Spinal cord (tissue), 10 donors: ENCODE data around the gene KLF4. TPM values are rescaled to one million over a fixed set of nuclear protein-coding genes. Genes with fewer than 3 reads are reported as not detected.

Source experiments
- DNase-seq, 6 donors: peaks; one replicate each; pipeline versions ENCODE4 v3.0.0 to v3.0.0-alpha.2; 2013 to 2015; ENCODE audit warnings: low spot score in 6 of 6, low read depth in 4 of 6
- H3K27ac ChIP-seq: one replicate; pipeline ENCODE4 v1.5.1; 2013; ENCODE audit warnings: low read depth, low read length, control low read depth
- H3K27me3 ChIP-seq: one replicate; pipeline ENCODE4 v1.6.1; 2013; ENCODE audit warnings: low read length; ENCODE audit not compliant: control insufficient read depth, insufficient read depth
- H3K36me3 ChIP-seq: one replicate; pipeline ENCODE4 v1.6.1; 2013; ENCODE audit warnings: low read length; ENCODE audit not compliant: control insufficient read depth, insufficient read depth
- H3K4me1 ChIP-seq: one replicate; pipeline ENCODE4 v1.6.1; 2013; ENCODE audit warnings: low read length; ENCODE audit not compliant: control insufficient read depth, insufficient read depth
- H3K4me3 ChIP-seq: one replicate; pipeline ENCODE4 v1.5.1; 2013; ENCODE audit warnings: low read depth, low read length, control low read depth
- H3K9me3 ChIP-seq: one replicate; pipeline ENCODE4 v1.6.1; 2013; ENCODE audit warnings: low read length; ENCODE audit not compliant: control insufficient read depth, insufficient read depth
- WGBS: methylation state at CpG from one replicate; pipeline ENCODE4 v1.1.5; 2013; ENCODE audit warnings: missing lambda C conversion rate; ENCODE audit not compliant: insufficient coverage; 5-methylcytosine and 5-hydroxymethylcytosine counted together
- polyA plus RNA-seq, 2 donors: library from polyadenylated mRNA; unstranded; fragments of 120-200 nt; gene quantifications; one replicate each; pipeline ENCODE4 v1.2.1, GENCODE V29; 2013; ENCODE audit not compliant: insufficient read length in 2 of 2
- small RNA-seq: library from RNA; depleted of rRNA; stranded (forward); fragments of <200 nt; gene quantifications from one replicate; pipeline ENCODE3, GENCODE V24; 2014; ENCODE audit warnings: low replicate concordance
- total RNA-seq, 2 donors: library from RNA; depleted of rRNA in 1 of 2; stranded (reverse); fragments of 120-200 nt in 1 of 2; fragments of >200 nt in 1 of 2; gene quantifications; one replicate each; pipeline versions ENCODE4 v1.2.3 to v1.2.4, GENCODE V29; 2013 to 2014
- donor health status: healthy.

Gene KLF4
- total and polyA plus RNA-seq, 4 donors = 13.5 to 42.9 (median 30.4) TPM

- 64% methylated on average over 4 of the region's 7 CpGs for WGBS
- H3K4me3 ChIP-seq = no peak overlapping the region
- no peaks in the 10 kb centered on the region for H3K36me3 ChIP-seq
- DNase-seq = no peak
- H3K4me1 ChIP-seq = no peaks in the 10 kb centered on the region
- no peaks in the 10 kb centered on the region for H3K27me3 ChIP-seq
- no peak overlapping the region for H3K27ac ChIP-seq
- no peaks in the 10 kb centered on the region for H3K9me3 ChIP-seq
Observed at GRCh38 chr9:107438211-107439031, 51.1 kb downstream of the KLF4 start.

- Histone ChIP-seq H3K4me3 (no peak overlapping the region), H3K27ac (no peak overlapping the region), H3K4me1 (no peaks in the 10 kb centered on the region), H3K27me3 (no peaks in the 10 kb centered on the region), H3K36me3 (no peaks in the 10 kb centered on the region), H3K9me3 (no peaks in the 10 kb centered on the region)
- no peak for DNase-seq
- 76% methylated on average over 4 of the region's 6 CpGs for WGBS
Observed at GRCh38 chr9:107437716-107438115, 51.9 kb downstream of the KLF4 start.

GRCh38 chr9:107435415-107435814, 54.2 kb downstream of the KLF4 start:
- no peak overlapping the region for H3K27ac ChIP-seq
- no peaks in the 10 kb centered on the region for H3K27me3 ChIP-seq
- WGBS = no CpG with 5 or more reads among the region's 1 CpG
- H3K4me3 ChIP-seq = no peak overlapping the region
- no peaks in the 10 kb centered on the region for H3K9me3 ChIP-seq
- H3K4me1 ChIP-seq = no peaks in the 10 kb centered on the region
- DNase-seq = no peak
- H3K36me3 ChIP-seq = no peaks in the 10 kb centered on the region

Small RNAs within 50 kb of the gene (small RNA-seq; reads per million reads assigned to genes)
- gene HMGN2P32 = not detected
- not detected for gene RNU6-492P

Other genes starting within 250 kb of the KLF4 start
- gene RAD23B, start 206.5 kb downstream of the KLF4 start, total RNA-seq = 10 to 100 TPM; 69.8 to 86.2 TPM
- 100 to 1,000 TPM; 109 to 130 TPM for gene RAD23B, start 206.5 kb downstream of the KLF4 start, polyA plus RNA-seq